WTC11 (cell line): ENCODE data around the gene PRKAG2.

Experiments used
- CREB1 ChIP-seq: sonication (generic); formaldehyde crosslinking; IDR thresholded peaks from 2 replicates; pipeline ENCODE4 v1.8.0; 2023; ENCODE audit warnings: mild to moderate bottlenecking, missing genetic modification reagents
- ESRRA ChIP-seq: sonication (generic); formaldehyde crosslinking; IDR thresholded peaks from 2 replicates; pipeline ENCODE4 v1.8.1; 2022; ENCODE audit warnings: mild to moderate bottlenecking, missing genetic modification reagents, borderline replicate concordance
- FOXJ3 ChIP-seq: sonication (generic); formaldehyde crosslinking; IDR thresholded peaks from 2 replicates; pipeline ENCODE4 v1.9.0; 2021; ENCODE audit warnings: missing genetic modification reagents, mild to moderate bottlenecking, borderline replicate concordance
- GABPB1 ChIP-seq: sonication (generic); formaldehyde crosslinking; IDR thresholded peaks from 2 replicates; pipeline ENCODE4 v1.8.1; 2023; ENCODE audit warnings: mild to moderate bottlenecking, missing genetic modification reagents
- KAT7 ChIP-seq: sonication (generic); formaldehyde crosslinking; IDR thresholded peaks from 2 replicates; pipeline ENCODE4 v1.8.1; 2023; ENCODE audit warnings: missing genetic modification reagents, mild to moderate bottlenecking, borderline replicate concordance
- MLX ChIP-seq: sonication (generic); formaldehyde crosslinking; IDR thresholded peaks from 2 replicates; pipeline ENCODE4 v1.8.1; 2023; ENCODE audit warnings: mild to moderate bottlenecking, missing genetic modification reagents, moderate library complexity
- NFE2L1 ChIP-seq: sonication (generic); formaldehyde crosslinking; IDR thresholded peaks from 2 replicates; pipeline ENCODE4 v1.8.1; 2023; ENCODE audit warnings: missing genetic modification reagents
- NR3C1 ChIP-seq: sonication (generic); formaldehyde crosslinking; conservative IDR thresholded peaks from 2 replicates; pipeline ENCODE4 v1.8.1; 2023; ENCODE audit warnings: low read depth, mild to moderate bottlenecking, missing genetic modification reagents
- SP1 ChIP-seq: sonication (generic); formaldehyde crosslinking; conservative IDR thresholded peaks from 2 replicates; pipeline ENCODE4 v1.8.1; 2022; ENCODE audit warnings: missing genetic modification reagents
- TP53 ChIP-seq: sonication (generic); formaldehyde crosslinking; IDR thresholded peaks from 2 replicates; pipeline ENCODE4 v1.8.1; 2023; ENCODE audit warnings: mild to moderate bottlenecking, missing genetic modification reagents
- TF ChIP-seq, protein P1 (sequence below): fragments of 200-600 bp; IDR thresholded peaks from 2 replicates; pipeline ENCODE4 v1.8.0; 2022; ENCODE audit warnings: antibody characterized with exemption
- TF ChIP-seq, protein P2 (sequence below): sonication (generic); formaldehyde crosslinking; IDR thresholded peaks from 2 replicates; pipeline ENCODE4 v1.8.1; 2022; ENCODE audit warnings: low read depth, missing genetic modification reagents, borderline replicate concordance
- TF ChIP-seq, protein P3 (sequence below): sonication (generic); formaldehyde crosslinking; IDR thresholded peaks from 2 replicates; pipeline ENCODE4 v1.8.1; 2023; ENCODE audit warnings: mild to moderate bottlenecking, missing genetic modification reagents, moderate library complexity
- TF ChIP-seq, protein P4 (sequence below): sonication (generic); formaldehyde crosslinking; IDR thresholded peaks from 2 replicates; pipeline ENCODE4 v1.8.1; 2022; ENCODE audit warnings: mild to moderate bottlenecking, missing genetic modification reagents, moderate library complexity, borderline replicate concordance

GRCh38 chr7:151871189-151871735, 5.7 kb downstream of the PRKAG2 start:
- TF ChIP-seq SP1 (CRISPR knock-in tag) (no peak), ESRRA (CRISPR knock-in tag) (no peak), NR3C1 (CRISPR knock-in tag) (no peak), NFE2L1 (CRISPR knock-in tag) (no peak), FOXJ3 (CRISPR knock-in tag) (no peak), CREB1 (no peak), TP53 (CRISPR knock-in tag) (no peak), KAT7 (no peak), GABPB1 (no peak), MLX (no peak)
- TF ChIP-seq, protein P1, sequence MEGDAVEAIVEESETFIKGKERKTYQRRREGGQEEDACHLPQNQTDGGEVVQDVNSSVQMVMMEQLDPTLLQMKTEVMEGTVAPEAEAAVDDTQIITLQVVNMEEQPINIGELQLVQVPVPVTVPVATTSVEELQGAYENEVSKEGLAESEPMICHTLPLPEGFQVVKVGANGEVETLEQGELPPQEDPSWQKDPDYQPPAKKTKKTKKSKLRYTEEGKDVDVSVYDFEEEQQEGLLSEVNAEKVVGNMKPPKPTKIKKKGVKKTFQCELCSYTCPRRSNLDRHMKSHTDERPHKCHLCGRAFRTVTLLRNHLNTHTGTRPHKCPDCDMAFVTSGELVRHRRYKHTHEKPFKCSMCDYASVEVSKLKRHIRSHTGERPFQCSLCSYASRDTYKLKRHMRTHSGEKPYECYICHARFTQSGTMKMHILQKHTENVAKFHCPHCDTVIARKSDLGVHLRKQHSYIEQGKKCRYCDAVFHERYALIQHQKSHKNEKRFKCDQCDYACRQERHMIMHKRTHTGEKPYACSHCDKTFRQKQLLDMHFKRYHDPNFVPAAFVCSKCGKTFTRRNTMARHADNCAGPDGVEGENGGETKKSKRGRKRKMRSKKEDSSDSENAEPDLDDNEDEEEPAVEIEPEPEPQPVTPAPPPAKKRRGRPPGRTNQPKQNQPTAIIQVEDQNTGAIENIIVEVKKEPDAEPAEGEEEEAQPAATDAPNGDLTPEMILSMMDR, result no peak
- TF ChIP-seq, protein P2, sequence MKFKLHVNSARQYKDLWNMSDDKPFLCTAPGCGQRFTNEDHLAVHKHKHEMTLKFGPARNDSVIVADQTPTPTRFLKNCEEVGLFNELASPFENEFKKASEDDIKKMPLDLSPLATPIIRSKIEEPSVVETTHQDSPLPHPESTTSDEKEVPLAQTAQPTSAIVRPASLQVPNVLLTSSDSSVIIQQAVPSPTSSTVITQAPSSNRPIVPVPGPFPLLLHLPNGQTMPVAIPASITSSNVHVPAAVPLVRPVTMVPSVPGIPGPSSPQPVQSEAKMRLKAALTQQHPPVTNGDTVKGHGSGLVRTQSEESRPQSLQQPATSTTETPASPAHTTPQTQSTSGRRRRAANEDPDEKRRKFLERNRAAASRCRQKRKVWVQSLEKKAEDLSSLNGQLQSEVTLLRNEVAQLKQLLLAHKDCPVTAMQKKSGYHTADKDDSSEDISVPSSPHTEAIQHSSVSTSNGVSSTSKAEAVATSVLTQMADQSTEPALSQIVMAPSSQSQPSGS (CRISPR knock-in tag), result no peak
- TF ChIP-seq, protein P3, sequence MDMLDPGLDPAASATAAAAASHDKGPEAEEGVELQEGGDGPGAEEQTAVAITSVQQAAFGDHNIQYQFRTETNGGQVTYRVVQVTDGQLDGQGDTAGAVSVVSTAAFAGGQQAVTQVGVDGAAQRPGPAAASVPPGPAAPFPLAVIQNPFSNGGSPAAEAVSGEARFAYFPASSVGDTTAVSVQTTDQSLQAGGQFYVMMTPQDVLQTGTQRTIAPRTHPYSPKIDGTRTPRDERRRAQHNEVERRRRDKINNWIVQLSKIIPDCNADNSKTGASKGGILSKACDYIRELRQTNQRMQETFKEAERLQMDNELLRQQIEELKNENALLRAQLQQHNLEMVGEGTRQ (CRISPR knock-in tag), result no peak
- TF ChIP-seq, protein P4, sequence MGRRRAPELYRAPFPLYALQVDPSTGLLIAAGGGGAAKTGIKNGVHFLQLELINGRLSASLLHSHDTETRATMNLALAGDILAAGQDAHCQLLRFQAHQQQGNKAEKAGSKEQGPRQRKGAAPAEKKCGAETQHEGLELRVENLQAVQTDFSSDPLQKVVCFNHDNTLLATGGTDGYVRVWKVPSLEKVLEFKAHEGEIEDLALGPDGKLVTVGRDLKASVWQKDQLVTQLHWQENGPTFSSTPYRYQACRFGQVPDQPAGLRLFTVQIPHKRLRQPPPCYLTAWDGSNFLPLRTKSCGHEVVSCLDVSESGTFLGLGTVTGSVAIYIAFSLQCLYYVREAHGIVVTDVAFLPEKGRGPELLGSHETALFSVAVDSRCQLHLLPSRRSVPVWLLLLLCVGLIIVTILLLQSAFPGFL (CRISPR knock-in tag), result no peak
